DMS53 (cell line): Measurements from ENCODE around the gene SF3B2.
"Not testable (repeated sequence)": the region's sequence is repeated elsewhere in the genome, so short reads cannot be mapped to it uniquely, and the experiment has no call there.

Source experiments
- DNase-seq: peaks from one replicate; lab custom pipeline; 2025; lab: John Stamatoyannopoulos, UW

SF3B2 gene, protein sequence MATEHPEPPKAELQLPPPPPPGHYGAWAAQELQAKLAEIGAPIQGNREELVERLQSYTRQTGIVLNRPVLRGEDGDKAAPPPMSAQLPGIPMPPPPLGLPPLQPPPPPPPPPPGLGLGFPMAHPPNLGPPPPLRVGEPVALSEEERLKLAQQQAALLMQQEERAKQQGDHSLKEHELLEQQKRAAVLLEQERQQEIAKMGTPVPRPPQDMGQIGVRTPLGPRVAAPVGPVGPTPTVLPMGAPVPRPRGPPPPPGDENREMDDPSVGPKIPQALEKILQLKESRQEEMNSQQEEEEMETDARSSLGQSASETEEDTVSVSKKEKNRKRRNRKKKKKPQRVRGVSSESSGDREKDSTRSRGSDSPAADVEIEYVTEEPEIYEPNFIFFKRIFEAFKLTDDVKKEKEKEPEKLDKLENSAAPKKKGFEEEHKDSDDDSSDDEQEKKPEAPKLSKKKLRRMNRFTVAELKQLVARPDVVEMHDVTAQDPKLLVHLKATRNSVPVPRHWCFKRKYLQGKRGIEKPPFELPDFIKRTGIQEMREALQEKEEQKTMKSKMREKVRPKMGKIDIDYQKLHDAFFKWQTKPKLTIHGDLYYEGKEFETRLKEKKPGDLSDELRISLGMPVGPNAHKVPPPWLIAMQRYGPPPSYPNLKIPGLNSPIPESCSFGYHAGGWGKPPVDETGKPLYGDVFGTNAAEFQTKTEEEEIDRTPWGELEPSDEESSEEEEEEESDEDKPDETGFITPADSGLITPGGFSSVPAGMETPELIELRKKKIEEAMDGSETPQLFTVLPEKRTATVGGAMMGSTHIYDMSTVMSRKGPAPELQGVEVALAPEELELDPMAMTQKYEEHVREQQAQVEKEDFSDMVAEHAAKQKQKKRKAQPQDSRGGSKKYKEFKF

DNA sequence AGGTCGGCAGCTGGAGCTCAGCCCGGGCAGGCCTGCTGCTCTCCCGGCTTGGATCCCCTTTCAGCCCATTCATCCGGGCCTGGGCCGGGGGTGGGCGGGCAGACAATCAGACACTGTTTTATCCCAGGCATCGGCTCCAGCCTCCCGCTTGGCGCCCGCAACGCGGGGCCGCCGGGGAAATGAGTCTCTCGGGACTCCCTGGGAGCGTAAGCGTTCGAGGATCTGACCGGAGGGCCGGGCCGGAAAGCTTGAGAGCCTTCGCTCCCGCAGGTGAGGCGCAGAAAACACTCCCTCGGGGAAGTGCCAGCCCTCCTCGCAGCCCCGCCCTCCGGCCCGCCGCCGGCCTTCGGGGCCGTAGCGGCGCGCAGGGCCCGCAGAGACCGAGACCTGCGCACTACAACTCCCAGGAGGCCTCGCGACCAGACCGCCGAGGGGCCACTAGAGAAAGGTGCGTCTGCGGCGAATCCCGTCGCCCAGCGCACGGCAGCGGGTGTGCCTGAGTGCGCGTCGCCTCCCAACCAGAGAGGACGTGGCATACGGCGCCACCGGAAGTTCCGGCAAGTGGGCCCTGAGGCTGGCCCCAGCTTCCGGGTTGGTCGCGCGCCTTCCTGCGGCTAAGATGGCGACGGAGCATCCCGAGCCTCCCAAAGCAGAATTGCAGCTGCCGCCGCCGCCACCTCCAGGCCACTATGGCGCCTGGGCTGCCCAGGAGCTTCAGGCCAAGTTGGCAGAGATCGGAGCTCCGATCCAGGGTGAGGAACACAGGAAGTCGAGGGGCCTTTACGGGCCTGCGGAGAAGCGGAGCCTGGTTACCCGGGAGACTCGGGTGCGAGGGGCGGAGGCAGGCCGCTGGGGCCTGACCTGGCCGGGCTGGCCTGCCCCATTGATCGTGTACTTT lies at the start of gene SF3B2:
TSS of gene SF3B2 (plus strand) at position 599 of the 898 bp plus-strand sequence. CDS start at position 620, 21 bp downstream.
- peak; percentile 99 for DNase-seq

DNA sequence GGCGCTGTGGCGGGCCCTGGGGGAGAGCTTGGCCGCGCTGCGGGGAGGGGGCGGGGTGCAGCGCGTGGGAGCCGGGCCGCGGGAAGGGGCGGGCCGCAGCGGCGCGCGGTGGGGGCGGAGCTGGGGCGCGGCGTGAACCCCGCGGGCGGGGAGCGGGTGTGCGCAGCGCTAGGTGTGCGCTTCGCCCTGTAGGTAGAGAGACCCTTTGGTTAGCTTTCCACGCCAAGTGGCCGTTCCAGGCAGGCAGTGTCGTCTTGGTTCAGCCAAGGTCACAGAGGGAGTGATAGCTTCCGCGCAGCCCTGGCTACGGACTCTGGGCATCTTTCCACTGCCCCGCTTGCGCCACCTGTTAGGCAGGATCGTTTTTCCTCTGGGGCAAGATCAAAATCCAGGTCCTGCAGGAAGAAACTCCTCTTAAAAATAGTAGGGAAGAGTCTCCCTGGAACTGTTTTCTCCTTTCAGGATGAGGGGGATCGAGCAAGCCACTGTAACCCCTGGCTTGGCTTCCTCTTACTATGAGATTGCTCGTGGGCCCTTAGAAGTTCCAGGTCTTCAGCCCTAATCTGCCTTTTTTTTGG lies 49.4 kb upstream of the SF3B2 start:
- peak; percentile 80 for DNase-seq

DNA sequence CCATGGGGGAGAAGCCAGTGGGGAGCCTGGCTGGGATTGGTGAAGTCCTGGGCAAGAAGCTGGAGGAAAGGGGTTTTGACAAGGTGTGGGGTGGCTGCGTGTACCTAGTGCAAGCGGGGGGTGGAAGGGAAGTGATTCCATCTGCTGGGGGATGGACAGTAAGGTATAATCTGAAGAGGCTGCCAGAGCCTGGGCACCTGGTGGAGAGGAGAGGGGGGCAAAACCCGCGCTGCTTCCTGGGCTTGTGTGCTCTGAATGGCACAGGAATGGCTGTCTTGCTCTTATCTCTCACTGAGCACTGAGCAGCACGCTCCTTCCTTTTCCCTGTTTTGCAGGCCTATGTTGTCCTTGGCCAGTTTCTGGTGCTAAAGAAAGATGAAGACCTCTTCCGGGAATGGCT lies 48.9 kb upstream of the SF3B2 start:
- no peak for DNase-seq

DNA sequence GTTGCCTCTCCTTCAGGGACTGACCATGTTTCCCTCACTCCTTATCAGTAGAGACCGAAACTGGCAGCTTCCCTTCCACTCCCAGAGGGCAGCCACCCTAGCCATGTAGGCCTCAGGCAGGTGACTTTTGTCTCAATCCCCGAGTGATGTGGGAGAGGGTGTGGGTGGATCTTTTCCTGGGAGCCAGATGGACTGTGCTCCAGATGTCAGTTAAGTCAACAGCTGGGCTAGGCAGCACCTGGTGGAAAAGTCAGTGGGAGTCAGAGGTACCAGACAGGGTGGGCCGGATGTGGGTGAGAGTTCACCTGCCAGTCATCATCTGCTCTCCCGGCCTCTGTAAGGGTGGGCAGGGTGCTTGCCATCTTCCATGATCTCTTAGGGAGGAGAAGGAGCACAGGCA lies 48.0 kb upstream of the SF3B2 start:
- peak; percentile 26 for DNase-seq

DNA sequence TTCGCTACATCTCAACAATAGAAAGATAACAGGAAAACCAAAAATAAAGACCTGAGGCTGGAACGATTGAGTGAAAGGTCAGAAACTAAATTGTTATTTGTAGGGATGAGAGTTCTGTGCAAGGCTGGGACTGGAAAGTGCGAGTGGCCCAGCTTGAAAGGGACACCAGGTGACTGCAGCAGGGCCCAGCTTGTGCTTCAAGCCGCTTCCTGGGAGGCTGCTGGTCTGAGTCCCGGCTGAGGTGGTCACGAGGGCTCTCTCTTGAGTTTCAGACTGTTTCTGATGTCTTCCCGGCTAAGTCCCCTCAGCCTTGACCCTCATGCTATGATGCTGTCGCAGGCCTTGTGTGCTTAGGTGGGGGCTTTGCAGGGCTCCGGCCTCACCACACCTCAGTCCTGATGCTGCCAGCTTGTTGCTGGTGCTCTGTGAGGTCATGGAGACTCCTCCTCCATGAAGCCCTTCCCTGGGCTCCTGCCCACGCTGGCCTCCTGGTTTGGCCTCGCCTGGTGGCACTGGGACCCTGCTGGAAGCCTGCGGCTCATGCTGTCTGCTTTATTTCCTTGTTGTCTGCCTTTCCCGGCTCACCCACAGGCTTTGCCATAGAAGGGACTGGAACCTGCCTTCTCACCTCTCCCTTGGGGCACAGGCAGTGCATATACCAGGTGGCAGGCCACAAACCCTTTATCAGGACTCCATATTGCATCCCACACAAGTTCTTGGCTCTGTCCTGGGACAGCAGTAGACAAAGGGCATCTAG lies 45.9 kb upstream of the SF3B2 start:
- no peak for DNase-seq

DNA sequence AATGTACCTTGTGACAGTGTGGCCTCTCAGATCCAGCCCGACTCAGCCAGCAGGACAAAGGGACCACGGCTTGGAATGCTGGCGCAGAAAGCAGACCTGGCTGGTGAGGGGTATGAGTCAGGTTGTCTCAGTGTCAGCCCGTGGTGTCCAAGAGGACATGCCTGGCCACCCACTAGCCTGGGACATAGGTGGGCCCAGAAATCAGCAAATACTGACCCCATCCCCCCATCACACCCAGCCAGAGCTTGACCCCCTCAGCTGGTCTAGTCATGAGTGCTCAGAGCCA lies 45.3 kb upstream of the SF3B2 start:
- DNase-seq, result no peak

DNA sequence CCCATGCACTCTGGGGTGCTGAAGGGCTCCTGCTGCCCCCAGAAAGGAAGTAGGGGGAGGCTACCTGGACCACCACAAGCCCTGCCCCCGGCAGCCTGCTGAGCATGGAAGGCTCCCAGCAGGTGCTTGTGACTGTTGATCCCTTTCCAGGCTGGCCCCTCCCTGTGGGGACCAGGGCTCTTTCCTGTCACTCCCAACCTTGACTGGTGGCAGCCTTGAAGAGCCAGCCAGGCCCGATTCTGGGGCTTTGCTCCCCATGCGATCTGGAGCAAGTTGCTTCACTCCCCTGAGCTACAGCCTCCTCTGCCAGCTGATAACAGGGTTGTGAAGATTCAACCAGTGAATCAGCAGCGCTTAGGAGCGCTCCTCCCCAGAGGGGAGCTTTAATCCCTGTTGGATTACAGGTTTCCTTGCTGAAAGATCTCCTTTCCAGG lies 44.9 kb upstream of the SF3B2 start:
- no peak for DNase-seq

DNA sequence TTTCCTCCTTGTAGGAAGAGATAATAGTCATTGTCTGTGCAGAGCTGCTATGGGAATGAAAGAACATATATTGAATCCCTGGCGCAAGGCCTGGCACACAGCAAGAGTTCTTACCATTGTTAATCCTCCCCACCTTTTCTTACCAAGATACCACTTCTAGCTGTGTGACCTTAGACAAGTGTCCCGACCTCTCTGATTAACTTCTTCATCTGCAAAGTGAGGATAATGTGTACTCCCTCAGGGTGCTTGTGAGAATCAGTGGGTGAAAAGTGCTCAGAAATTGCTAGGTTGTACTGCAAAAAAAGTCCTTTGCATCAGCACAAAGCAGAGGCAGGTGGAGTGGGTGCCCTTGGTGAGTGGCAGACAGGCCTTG lies 44.1 kb upstream of the SF3B2 start:
- no peak for DNase-seq

DNA sequence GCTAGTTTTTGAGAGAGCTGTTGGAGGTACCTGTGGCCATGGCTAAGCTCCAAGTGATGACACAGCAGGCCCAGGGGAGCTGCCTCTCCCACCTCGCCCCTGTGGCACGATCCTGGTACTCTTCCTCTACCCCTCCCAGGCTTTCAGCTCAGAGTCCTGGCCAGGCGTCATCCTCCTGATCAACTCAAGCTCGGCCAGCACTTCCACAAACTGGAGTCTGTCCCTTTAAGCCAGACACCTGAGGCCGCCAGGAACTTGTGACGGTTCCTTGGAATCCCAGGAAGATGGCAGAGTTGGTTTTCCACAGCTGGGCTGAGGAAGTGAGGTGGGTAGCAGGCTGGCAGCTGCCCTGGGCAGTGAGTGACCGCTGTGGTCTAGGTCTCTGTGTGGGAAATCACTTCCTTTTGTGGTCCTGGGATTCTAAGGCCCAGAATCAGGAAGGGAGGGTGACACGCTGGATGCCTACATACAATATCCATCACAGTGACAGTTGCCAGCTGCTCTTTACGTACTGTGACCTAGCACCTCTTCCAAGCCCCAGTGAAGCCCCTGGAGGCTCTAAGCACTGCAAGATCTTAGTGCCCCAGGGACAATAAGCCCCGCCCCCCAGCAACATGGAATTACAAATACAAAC lies 43.6 kb upstream of the SF3B2 start:
- no peak for DNase-seq

DNA sequence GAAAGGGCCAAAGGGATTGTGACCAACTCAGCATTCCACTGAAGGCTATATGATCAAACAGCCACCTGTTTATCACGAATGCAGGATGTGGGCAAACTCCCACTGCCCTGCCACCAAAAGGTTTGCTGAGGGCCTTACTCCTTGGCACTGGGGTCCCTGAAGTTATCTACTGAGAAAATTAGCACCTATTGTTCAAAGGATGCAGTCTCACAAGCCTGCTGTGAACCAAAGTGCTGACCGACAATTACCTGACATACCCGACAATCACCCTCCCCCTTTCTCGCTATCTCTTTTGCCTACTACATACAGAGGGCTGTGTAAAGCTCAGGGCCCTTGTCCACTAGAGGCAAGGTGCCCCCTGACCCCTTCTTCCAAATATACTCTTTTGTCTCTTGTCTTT lies 42.1 kb upstream of the SF3B2 start:
- not testable (repeated sequence) for DNase-seq

DNA sequence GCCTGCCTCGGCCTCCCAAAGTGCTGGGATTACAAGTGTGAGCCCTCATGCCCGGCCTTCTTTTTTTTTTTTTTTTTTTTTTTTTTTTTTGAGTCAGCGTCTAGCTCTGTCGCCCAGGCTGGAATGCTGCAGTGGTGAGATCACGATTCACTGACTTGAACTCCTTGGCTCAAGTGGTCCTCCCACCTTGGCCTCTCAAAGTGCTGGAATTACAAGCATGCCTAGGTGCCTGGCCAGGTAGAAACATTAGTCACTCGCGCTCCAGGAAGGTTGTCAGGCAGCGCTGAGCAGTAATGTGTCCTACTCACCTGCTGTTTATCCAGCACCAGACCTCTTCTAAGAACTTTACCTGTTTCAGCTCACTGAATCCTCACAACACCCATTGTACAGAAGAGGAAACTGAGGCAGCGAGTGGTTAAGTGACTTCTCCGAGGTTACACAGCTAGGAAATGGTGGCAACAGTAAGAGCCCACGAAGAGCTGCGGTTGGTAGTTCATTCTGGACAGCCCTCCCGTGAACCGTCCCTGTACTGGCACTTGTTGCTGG lies 40.9 kb upstream of the SF3B2 start:
- peak; percentile 79 for DNase-seq

DNA sequence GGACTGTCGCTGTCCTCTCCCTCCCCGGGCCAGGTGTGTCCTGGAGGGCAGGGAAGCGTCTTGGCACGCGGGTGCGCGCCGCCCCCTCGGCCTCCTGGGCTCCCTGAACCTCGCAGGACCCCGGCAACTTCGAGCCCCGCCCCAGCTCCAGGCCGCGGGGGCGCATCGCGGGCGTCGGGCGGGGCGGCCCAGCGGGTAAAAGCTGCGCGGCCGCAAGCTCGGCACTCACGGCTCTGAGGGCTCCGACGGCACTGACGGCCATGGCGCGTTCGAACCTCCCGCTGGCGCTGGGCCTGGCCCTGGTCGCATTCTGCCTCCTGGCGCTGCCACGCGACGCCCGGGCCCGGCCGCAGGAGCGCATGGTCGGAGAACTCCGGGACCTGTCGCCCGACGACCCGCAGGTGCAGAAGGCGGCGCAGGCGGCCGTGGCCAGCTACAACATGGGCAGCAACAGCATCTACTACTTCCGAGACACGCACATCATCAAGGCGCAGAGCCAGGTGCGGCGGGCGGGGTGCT lies 40.3 kb upstream of the SF3B2 start, which contains the start of gene CST6:
TSS of gene CST6 (plus strand) at position 224 of the 519 bp plus-strand sequence. CDS start at position 261, 37 bp downstream.
- DNase-seq, result peak; percentile 82

DNA sequence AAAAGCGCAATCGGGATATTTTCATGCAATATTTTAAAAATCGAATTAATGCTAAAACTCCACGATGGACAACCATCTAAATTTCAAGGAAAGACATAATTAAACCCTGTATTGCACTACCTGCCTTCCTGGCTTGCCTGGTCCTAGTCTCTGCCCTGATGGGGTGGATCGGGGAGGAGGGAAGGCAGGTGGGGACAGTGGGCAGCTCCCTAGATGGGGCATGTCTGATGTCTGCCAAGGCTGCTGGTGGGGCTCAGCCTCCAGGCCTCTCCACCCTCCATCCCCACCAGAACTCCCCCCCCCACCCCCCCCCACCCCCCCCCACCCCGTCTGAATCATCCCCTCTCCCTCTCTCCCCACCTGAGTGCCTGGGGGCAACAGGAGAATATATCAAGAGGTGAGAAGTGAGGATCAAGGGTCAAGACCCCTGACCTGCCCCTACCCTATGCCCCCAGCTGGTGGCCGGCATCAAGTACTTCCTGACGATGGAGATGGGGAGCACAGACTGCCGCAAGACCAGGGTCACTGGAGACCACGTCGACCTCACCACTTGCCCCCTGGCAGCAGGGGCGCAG lies 39.7 kb upstream of the SF3B2 start:
- peak; percentile 50 for DNase-seq

DNA sequence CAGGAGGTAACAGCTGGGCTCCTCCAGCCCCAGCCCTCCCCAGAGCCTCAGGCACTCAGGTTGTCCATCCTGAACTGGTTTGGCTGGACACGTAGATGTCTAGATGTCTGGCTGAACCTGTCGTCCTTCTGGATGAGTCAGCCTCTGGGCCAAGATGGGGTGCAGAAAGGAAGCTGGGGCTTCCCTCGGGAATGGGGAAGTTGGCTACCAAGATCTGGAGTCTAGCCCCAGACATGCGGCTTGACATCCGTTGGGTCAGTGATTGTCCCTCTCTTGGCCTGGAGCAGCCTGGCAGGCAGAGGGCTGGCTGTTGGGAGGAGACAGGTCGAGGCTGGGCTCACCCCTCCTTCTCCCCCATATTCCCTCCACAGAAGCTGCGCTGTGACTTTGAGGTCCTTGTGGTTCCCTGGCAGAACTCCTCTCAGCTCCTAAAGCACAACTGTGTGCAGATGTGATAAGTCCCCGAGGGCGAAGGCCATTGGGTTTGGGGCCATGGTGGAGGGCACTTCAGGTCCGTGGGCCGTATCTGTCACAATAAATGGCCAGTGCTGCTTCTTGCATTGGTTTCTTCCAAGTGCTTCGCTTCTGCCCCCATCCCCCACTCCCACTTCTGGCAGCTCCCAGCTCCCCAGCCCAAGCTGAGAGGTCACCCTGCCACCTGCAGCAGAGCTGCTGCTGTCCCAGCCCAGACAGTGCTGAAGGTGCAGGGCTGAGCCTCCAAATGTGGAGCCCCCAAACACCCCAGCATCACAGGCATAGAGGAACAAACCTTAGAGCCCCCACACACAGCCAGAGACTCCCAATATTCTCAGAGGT lies 39.0 kb upstream of the SF3B2 start:
- peak; percentile 25 for DNase-seq

DNA sequence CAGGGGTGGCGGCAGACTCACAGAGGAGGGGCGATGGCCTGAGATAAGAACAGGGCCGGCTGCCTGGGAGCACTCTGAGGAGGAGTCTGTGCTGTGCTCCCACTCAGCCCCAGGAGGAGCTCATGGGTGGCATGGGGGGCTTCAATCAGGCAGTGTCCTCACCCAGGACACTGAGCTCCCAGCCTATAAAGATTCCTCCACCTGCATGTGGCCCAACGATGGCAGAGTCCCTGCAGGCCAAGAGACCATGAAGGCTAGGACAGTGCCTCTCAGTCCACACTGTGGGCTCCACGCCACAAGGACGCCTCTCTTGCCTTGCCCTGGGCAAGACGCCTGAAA lies 38.4 kb upstream of the SF3B2 start:
- DNase-seq, result no peak

DNA sequence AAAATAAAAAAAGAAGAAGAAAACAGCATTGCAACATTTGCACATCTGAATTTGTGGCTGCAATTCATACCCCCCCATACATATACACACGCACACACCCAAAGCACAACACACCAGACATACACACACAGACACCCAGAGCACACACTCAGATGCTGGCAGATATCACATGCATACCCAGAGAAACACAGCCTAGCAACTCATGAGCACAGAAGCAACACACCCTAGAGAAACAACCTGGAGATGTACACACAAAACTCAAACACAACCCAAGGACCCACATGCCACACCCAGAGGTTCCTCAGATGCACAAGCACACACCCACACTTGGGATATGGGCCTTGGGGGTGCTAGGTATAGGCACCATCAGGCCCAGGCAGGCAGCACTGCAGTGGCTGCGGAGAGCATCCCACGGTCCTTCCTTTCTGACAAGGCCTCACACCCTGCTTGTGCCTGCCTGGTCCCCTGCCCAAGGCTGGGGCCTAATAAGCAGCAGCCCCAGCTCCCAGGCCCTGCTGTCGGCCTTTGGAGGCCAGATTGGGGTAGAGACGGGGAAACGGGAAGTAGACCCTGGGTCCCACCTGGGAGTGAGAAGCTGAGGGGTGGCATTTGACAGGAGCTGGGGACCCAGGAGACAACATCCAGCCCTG lies 37.2 kb upstream of the SF3B2 start:
- DNase-seq, result no peak

DNA sequence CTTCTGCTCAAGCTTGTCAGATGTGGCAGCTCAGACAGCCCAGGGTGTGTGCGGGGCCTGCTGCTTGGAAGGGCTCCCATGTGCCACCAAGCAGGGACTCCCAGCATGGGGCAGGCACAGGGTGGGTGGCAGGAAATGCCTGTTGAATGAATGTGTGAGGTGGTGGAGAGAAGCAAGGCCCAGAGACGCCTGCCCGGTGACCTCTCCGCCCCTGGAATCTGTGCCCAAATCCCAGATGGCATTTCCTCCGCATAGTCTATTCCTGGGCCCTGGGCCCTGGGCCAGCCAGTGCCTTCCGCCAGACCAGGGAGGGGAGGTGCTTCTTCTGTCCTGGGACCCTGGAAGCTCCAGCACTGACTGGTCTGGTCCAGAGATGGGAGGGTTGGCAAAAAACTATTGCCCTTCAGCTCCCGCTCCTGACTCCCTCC lies 36.7 kb upstream of the SF3B2 start:
- no peak for DNase-seq
